ENCODE measurements around the gene SRA1. TPM values are rescaled to one million over a fixed set of nuclear protein-coding genes. Genes with fewer than 3 reads are reported as not detected.

SRA1 gene
- total and polyA plus RNA-seq, 11 donors = 22.4 to 38.1 (median 29.0) TPM

DNA sequence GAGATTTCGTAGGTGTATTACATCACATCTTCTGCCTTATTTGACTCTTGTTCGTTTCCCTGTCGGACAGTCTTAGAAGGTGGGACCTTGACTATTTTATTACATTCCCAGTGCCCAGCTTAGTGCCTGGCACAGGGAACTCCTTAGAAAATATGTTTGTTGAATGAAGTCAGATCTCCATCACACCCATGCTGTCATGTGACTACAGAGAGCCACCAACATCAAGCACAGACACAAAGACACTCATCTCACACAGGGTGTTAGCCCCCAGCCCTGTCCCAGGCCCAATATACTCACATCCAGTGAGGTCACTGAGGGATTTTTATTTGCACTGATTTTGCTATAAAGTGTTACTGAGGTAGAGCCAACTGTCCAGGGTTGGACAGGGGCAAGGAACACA, 692 bp upstream of the SRA1 start:
- H3K36me3 ChIP-seq = peaks cover 0 to 32% (median 21%) of the 10 kb centered on the region in 9 donors
- H3K4me1 ChIP-seq = peaks cover 0 to 56% (median 37%) of the 10 kb centered on the region in 12 donors
- ATAC-seq = no peak
- peak overlapping the region in 1 of 12 donors; percentile 83 for H3K4me3 ChIP-seq
- H3K9me3 ChIP-seq = no peaks in the 10 kb centered on the region
- DNase-seq = no peak
- H3K27ac ChIP-seq = peak overlapping the region in 11 of 12 donors; percentile 83 to 97 (median 90)
- no peak for TF ChIP-seq POLR2A (IDR thresholded peaks at IDR 0.05)
- TF ChIP-seq, protein P1, sequence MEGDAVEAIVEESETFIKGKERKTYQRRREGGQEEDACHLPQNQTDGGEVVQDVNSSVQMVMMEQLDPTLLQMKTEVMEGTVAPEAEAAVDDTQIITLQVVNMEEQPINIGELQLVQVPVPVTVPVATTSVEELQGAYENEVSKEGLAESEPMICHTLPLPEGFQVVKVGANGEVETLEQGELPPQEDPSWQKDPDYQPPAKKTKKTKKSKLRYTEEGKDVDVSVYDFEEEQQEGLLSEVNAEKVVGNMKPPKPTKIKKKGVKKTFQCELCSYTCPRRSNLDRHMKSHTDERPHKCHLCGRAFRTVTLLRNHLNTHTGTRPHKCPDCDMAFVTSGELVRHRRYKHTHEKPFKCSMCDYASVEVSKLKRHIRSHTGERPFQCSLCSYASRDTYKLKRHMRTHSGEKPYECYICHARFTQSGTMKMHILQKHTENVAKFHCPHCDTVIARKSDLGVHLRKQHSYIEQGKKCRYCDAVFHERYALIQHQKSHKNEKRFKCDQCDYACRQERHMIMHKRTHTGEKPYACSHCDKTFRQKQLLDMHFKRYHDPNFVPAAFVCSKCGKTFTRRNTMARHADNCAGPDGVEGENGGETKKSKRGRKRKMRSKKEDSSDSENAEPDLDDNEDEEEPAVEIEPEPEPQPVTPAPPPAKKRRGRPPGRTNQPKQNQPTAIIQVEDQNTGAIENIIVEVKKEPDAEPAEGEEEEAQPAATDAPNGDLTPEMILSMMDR (IDR thresholded peaks at IDR 0.05) = no peak
- H3K27me3 ChIP-seq = no peaks in the 10 kb centered on the region
- intact Hi-C loops (cut with DNase I) = loop anchor here in 1 of 10 donors (5.0 kb wide), 1 partner anchor 139 kb away; no protein-coding TSS in a partner anchor
- WGBS, 4 donors = 81 to 90% (median 85%) methylated on average over 3 of the region's 3 CpGs

DNA sequence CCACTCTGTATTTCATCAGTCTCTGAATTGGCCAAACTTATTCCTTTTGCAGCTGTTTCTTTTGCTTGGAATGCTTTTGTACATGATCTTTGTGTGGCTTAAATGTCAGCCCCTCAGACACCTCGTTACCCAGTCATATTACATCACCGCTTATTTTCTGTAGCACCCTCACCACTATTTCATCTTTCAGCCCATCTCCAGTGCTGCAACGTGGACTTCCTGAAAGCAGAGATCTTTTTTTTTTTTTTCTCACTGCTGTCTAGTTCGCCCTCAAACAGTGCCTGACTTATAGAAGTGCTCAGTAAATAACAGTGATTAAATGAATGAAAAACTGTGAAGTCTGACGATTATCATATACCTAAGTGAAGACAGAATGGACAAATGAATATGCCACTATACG, 835 bp downstream of the SRA1 start:
- H3K27ac ChIP-seq = peak overlapping the region in 8 of 12 donors; percentile 87 to 96 (median 92)
- peak overlapping the region; percentile 56 to 99 (median 78) for H3K4me3 ChIP-seq
- TF ChIP-seq, protein P1 (IDR thresholded peaks at IDR 0.05) = no peak
- TF ChIP-seq POLR2A (IDR thresholded peaks at IDR 0.05) = no peak
- no peak for ATAC-seq
- no peaks in the 10 kb centered on the region for H3K27me3 ChIP-seq
- H3K36me3 ChIP-seq = peaks cover 0 to 46% (median 28%) of the 10 kb centered on the region in 9 donors
- no peaks in the 10 kb centered on the region for H3K9me3 ChIP-seq
- intact Hi-C loops (cut with DNase I) = loop anchor here in 1 of 10 donors (5.0 kb wide), 1 partner anchor 141 kb away; no protein-coding TSS in a partner anchor
- no peak for DNase-seq
- WGBS, 4 donors = 7% methylated on average over 6 of the region's 6 CpGs
- H3K4me1 ChIP-seq = peaks cover 0 to 47% (median 31%) of the 10 kb centered on the region in 12 donors

DNA sequence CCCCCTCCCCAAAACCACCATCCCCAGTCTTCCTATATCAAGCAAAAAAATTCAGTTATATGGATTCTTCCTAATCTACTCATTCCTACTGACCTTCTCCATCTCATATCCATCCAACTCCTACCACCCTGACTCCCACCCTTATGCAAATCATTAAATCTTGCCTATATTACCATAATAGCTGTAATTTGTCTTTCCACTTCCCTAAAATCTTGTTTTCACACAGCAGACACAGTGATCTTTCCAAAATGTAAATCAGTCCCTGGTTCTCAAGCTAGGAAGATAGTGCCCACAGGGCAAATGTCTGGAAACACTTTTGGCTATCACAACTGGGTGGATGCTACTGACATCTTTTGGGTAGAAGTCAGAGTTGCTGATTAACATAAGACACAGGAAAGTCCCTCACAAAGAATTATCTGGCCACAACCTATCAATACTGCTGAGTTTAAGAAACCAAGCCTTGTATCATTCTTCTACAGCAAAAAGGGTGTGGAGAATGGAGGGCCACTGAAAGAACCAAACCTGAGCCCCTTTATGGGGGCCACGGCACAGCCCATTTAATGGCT, 1.4 kb downstream of the SRA1 start:
- H3K4me1 ChIP-seq = peaks cover 0 to 50% (median 31%) of the 10 kb centered on the region in 12 donors
- DNase-seq = no peak
- WGBS, 4 donors = 77 to 91% (median 86%) methylated on average over 1 of the region's 1 CpG

DNA sequence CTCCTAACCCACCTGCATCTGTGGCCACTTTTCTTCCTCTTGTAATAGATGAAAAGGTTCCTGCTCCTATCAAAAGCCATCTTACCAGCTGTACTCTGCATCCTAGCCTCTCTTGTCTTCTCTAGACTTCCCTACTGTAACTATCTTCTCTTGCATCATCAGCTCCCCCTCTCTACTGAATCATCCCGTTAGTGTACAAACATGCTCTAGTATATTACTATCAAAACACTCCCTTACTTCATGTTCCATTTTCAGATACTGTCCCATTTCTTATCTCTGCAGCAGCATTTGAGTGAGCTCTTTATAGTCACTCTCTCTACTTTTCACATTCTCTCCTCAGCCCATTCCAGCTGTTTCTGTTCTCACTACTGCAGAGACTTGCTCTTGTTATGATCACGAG, 2.8 kb downstream of the SRA1 start:
- intact Hi-C loops (cut with DNase I) = no loop called here
- H3K4me1 ChIP-seq = peaks cover 4 to 63% (median 42%) of the 10 kb centered on the region in 12 donors
- TF ChIP-seq POLR2A (IDR thresholded peaks at IDR 0.05) = no peak
- TF ChIP-seq, protein P1 (IDR thresholded peaks at IDR 0.05) = no peak
- H3K9me3 ChIP-seq = no peaks in the 10 kb centered on the region
- no peak for ATAC-seq
- peak overlapping the region in 1 of 12 donors; percentile 14 for H3K4me3 ChIP-seq
- peak overlapping the region in 3 of 12 donors; percentile 10 to 42 (median 12) for H3K27ac ChIP-seq
- 38 to 48% (median 47%) methylated on average over 2 of the region's 2 CpGs for WGBS, 4 donors
- no peak for DNase-seq
- peaks cover 0 to 50% (median 36%) of the 10 kb centered on the region in 9 donors for H3K36me3 ChIP-seq
- no peaks in the 10 kb centered on the region for H3K27me3 ChIP-seq

More for the DNA sequence above, 1.4 kb downstream of the SRA1 start:
- peaks cover 0 to 51% (median 31%) of the 10 kb centered on the region in 9 donors for H3K36me3 ChIP-seq
- TF ChIP-seq, protein P1 (IDR thresholded peaks at IDR 0.05) = no peak
- TF ChIP-seq POLR2A (IDR thresholded peaks at IDR 0.05) = no peak
- ATAC-seq = no peak
- H3K27ac ChIP-seq = peak overlapping the region in 4 of 12 donors; percentile 89 to 96 (median 94)
- intact Hi-C loops (cut with DNase I) = loop anchor here in 1 of 10 donors (5.0 kb wide), 1 partner anchor 141 kb away; no protein-coding TSS in a partner anchor
- peak overlapping the region in 9 of 12 donors; percentile 68 to 99 (median 78) for H3K4me3 ChIP-seq
- no peaks in the 10 kb centered on the region for H3K27me3 ChIP-seq
- H3K9me3 ChIP-seq = no peaks in the 10 kb centered on the region

All from heart left ventricle (tissue), 16 donors.